CD8-positive, alpha-beta memory T cell (primary cell): ENCODE results near the gene PMPCB. TPM values are rescaled to one million over a fixed set of nuclear protein-coding genes. Genes with fewer than 3 reads are reported as not detected.
A peak's percentile ranks its signal among the peaks of the same experiment; 100 is the strongest.

Experiments
- CTCF ChIA-PET: fragments of 350-600 bp; sonication (Branson Sonifier 250); formaldehyde crosslinking; loops from one replicate; lab custom pipeline; 2021; ENCODE audit warnings: antibody characterized with exemption; lab: Charles Lee
- POLR2A ChIA-PET: fragments of 350-600 bp; sonication (Branson Sonifier 250); formaldehyde crosslinking; loops from one replicate; lab custom pipeline; 2021; ENCODE audit warnings: antibody characterized with exemption; lab: Charles Lee
- DNase-seq, 5 donors: peaks; one replicate each; pipeline versions ENCODE4 v3.0.0 to v3.0.0-alpha.2; 2020 to 2022; ENCODE audit warnings: mixed read lengths in 1 of 5
- H3K27ac ChIP-seq: one replicate; pipeline ENCODE4 v1.7.0; 2013; ENCODE audit warnings: low read depth, mild to moderate bottlenecking, low read length, moderate library complexity
- H3K27me3 ChIP-seq: 2 replicates; pipeline ENCODE4 v1.7.0; 2013; ENCODE audit warnings: low read length, mild to moderate bottlenecking; ENCODE audit not compliant: insufficient read depth, poor library complexity, severe bottlenecking
- H3K36me3 ChIP-seq: 2 replicates; pipeline ENCODE4 v1.7.0; 2013; ENCODE audit warnings: mild to moderate bottlenecking, low read length, moderate library complexity; ENCODE audit not compliant: insufficient read depth
- H3K4me1 ChIP-seq: 2 replicates; pipeline ENCODE4 v1.7.0; 2013; ENCODE audit warnings: mild to moderate bottlenecking, low read length, moderate library complexity; ENCODE audit not compliant: insufficient read depth
- H3K4me3 ChIP-seq: 2 replicates; pipeline ENCODE4 v1.7.0; 2013; ENCODE audit warnings: mild to moderate bottlenecking, low read length
- H3K9me3 ChIP-seq: 2 replicates; pipeline ENCODE4 v1.7.0; 2013; ENCODE audit warnings: mild to moderate bottlenecking, low read length
- H3K27ac Mint-ChIP-seq, 8 donors: one replicate each; pipeline ENCODE4 v1.8.0; 2020 to 2021; ENCODE audit warnings: mixed read lengths in 8 of 8, mild to moderate bottlenecking in 6 of 8, inconsistent platforms in 3 of 8, moderate library complexity in 3 of 8
- H3K27me3 Mint-ChIP-seq, 2 donors: one replicate each; pipeline ENCODE4 v1.8.0; 2020 to 2021; ENCODE audit warnings: mixed read lengths in 2 of 2, mild to moderate bottlenecking in 1 of 2, moderate library complexity in 1 of 2
- H3K36me3 Mint-ChIP-seq, 3 donors: one replicate each; pipeline ENCODE4 v1.8.0; 2020 to 2021; ENCODE audit warnings: mixed read lengths in 3 of 3, inconsistent platforms in 1 of 3, mild to moderate bottlenecking in 1 of 3
- H3K4me1 Mint-ChIP-seq, 3 donors: one replicate each; pipeline ENCODE4 v1.8.0; 2020 to 2021; ENCODE audit warnings: mixed read lengths in 3 of 3, inconsistent platforms in 1 of 3, mild to moderate bottlenecking in 1 of 3
- H3K4me3 Mint-ChIP-seq, 7 donors: one replicate each; pipeline ENCODE4 v1.8.0; 2020 to 2021; ENCODE audit warnings: mixed read lengths in 7 of 7, mild to moderate bottlenecking in 6 of 7, moderate library complexity in 4 of 7, inconsistent platforms in 2 of 7
- H3K9me3 Mint-ChIP-seq, 5 donors: one replicate each; pipeline ENCODE4 v1.8.0; 2020 to 2022; ENCODE audit warnings: mixed read lengths in 5 of 5, mild to moderate bottlenecking in 3 of 5, moderate library complexity in 2 of 5, inconsistent platforms in 1 of 5
- polyA plus RNA-seq: library from polyadenylated mRNA; unstranded; fragments of 300-500 nt; fragmentation: Illumina TruSeq; gene quantifications from one replicate; pipeline ENCODE4 v1.2.3, GENCODE V29; 2021
- total RNA-seq, 2 experiments: library from RNA; stranded (reverse); gene quantifications; one replicate each; pipeline ENCODE4 v1.2.3, GENCODE V29; 2021

PMPCB gene
- total and polyA plus RNA-seq, 3 experiments from 2014 or later = 63.4 to 82.5 (median 81.9) TPM

DNA sequence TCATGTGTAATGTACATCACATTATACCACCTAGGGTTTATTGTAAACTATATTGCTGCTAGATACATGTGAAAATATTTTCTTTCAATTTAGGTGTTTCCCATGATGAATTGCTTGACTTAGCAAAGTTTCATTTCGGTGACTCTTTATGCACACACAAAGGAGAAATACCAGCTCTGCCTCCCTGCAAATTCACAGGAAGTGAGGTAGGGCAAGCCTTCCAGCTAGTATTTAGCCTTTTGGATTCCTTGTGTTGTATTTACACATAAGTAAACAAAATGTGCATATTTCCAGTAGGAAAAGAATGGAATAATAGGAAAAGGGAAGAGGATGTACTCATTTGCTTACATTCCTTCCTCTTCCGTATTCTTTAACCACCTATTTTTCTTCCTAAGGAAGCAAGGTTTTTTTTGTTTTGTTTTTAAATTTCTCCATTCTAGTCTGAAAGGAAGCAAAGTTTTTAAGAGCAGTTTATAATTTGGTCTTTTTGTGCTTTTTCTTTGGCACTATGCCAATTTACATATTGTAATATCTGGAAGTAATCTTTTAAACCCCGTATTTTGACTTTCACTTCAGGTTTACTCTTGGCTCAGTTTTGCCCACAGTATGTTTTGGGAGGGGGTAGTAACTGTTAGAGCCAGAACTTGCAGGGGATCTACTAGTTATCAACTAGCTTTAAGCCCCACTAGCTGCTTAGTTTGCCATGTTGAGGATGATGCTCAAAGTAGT is 10.4 kb downstream of the PMPCB start:
- Mint-ChIP-seq H3K27me3 (no peaks in the 10 kb centered on the region), H3K36me3 (peaks cover 4 to 87% (median 28%) of the 10 kb centered on the region in 3 donors), H3K27ac (peak overlapping the region in 2 of 8 donors; percentile 35 to 66), H3K4me3 (no peak overlapping the region), H3K4me1 (peaks cover 11 to 23% (median 20%) of the 10 kb centered on the region in 3 donors), H3K9me3 (no peaks in the 10 kb centered on the region)
- ChIA-PET CTCF (interaction anchor here (1.4 kb wide), 1 partner anchor 9 kb away, joined by 3 read pairs; no protein-coding TSS in a partner anchor), POLR2A (no interaction called here)
- Histone ChIP-seq H3K4me3 (no peak overlapping the region), H3K4me1 (no peaks in the 10 kb centered on the region), H3K27me3 (no peaks in the 10 kb centered on the region), H3K27ac (no peak overlapping the region), H3K36me3 (peaks cover 63% of the 10 kb centered on the region), H3K9me3 (no peaks in the 10 kb centered on the region)
- DNase-seq = no peak

DNA sequence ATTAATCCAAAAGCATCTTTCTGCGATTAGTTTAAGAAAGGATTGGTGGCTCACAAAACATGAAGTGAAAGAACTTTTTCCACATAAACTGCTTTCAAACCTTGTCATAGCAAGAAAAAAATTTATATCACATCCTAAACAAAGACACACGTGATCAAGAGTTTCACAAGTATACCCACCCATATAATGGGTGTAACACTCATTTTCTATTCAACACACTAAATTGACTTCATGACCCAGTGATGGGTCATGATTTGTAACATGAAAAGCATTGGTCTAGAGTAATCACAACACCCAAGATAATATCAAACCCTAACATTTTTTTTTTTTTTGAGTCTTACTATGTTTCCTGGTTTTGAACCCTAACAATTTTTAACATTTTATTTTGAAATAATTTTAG is 17.6 kb downstream of the PMPCB start:
- Histone ChIP-seq H3K27me3 (no peaks in the 10 kb centered on the region), H3K4me1 (no peaks in the 10 kb centered on the region), H3K36me3 (peaks cover 67% of the 10 kb centered on the region), H3K9me3 (no peaks in the 10 kb centered on the region), H3K27ac (no peak overlapping the region), H3K4me3 (no peak overlapping the region)
- Mint-ChIP-seq H3K4me1 (peaks cover 0 to 11% (median 4%) of the 10 kb centered on the region in 3 donors), H3K36me3 (peaks cover 0 to 97% (median 23%) of the 10 kb centered on the region in 3 donors), H3K27me3 (no peaks in the 10 kb centered on the region), H3K9me3 (no peaks in the 10 kb centered on the region), H3K27ac (peak overlapping the region in 5 of 8 donors; percentile 1 to 49 (median 36)), H3K4me3 (no peak overlapping the region)
- ChIA-PET POLR2A (no interaction called here), CTCF (no interaction called here)
- no peak for DNase-seq

DNA sequence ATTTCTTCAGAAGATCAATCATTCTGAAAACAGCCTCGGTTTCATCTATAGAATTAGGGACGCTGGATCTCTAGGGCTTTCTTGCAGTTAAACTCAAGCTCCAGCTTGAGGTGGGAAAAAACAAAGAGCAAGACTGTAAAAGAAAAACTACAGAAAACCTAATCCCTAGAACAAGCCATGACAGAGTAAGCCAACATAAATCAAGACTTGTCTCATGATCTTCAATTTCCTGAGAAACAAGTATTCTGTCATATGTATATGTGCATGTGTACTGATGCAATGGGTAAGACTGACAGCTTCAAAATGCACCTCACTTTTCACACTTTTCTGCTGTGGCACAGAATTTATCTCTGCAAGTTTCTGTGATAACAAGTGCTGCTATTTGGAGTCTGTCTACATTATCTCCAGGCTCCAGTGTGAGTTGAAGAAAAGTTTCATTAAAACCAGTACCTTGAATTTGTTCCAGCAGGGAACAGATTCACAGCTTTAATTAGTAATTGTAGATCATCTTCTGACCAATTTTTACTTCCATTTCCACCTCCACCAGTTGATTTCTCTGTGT is 19.2 kb downstream of the PMPCB start:
- H3K27ac ChIP-seq = no peak overlapping the region
- no peaks in the 10 kb centered on the region for H3K9me3 Mint-ChIP-seq
- peak overlapping the region in 4 of 8 donors; percentile 11 to 71 (median 28) for H3K27ac Mint-ChIP-seq
- no peaks in the 10 kb centered on the region for H3K27me3 Mint-ChIP-seq
- H3K4me3 ChIP-seq = no peak overlapping the region
- peaks cover 0 to 96% (median 21%) of the 10 kb centered on the region in 3 donors for H3K36me3 Mint-ChIP-seq
- H3K27me3 ChIP-seq = no peaks in the 10 kb centered on the region
- peaks cover 59% of the 10 kb centered on the region for H3K36me3 ChIP-seq
- H3K4me1 ChIP-seq = no peaks in the 10 kb centered on the region
- no peak for DNase-seq
- peaks cover 0 to 11% (median 4%) of the 10 kb centered on the region in 3 donors for H3K4me1 Mint-ChIP-seq
- H3K9me3 ChIP-seq = no peaks in the 10 kb centered on the region
- ChIA-PET POLR2A (interaction anchor here (0.8 kb wide), 1 partner anchor 28 kb away, joined by 3 read pairs; the partner anchor contains the start of gene DNAJC2), CTCF (interaction anchor here (0.8 to 1.6 kb wide), 5 partner anchors 10 to 19 kb away, joined by 3 to 4 read pairs (median 3); no protein-coding TSS in a partner anchor)
- no peak overlapping the region for H3K4me3 Mint-ChIP-seq

DNA sequence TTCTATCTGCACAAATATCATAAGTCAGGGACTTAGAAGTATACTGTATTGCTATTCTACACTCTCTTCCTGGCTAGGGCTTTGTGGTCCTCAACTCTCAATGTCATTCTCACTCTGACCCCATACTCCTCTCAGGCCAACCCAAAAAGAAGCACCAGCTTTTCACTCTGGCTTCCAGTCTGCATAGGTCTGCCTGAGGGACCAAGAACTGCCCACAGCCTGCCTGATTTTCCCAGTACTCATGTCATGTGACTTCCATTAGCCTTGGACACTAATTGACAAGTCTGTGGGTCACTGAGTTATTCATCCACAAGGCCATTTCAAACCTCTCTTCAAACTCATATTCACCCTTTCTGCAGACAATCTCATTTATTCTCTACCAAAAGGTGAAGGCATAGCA is 19.8 kb downstream of the PMPCB start:
- H3K36me3 Mint-ChIP-seq = peaks cover 0 to 95% (median 20%) of the 10 kb centered on the region in 3 donors
- DNase-seq = no peak
- H3K27me3 Mint-ChIP-seq = no peaks in the 10 kb centered on the region
- Histone ChIP-seq H3K4me3 (no peak overlapping the region), H3K36me3 (peaks cover 53% of the 10 kb centered on the region), H3K27ac (no peak overlapping the region), H3K9me3 (no peaks in the 10 kb centered on the region), H3K4me1 (no peaks in the 10 kb centered on the region), H3K27me3 (no peaks in the 10 kb centered on the region)
- peaks cover 0 to 11% (median 4%) of the 10 kb centered on the region in 3 donors for H3K4me1 Mint-ChIP-seq
- H3K4me3 Mint-ChIP-seq = no peak overlapping the region
- H3K27ac Mint-ChIP-seq = peak overlapping the region in 5 of 8 donors; percentile 2 to 91 (median 34)
- CTCF ChIA-PET = interaction anchor here (1.0 to 1.6 kb wide), 4 partner anchors 10 to 19 kb away, joined by 3 to 4 read pairs (median 3); no protein-coding TSS in a partner anchor
- no peaks in the 10 kb centered on the region for H3K9me3 Mint-ChIP-seq
- POLR2A ChIA-PET = interaction anchor here (0.8 kb wide), 1 partner anchor 27 kb away, joined by 3 read pairs; the partner anchor contains the start of gene DNAJC2

DNA sequence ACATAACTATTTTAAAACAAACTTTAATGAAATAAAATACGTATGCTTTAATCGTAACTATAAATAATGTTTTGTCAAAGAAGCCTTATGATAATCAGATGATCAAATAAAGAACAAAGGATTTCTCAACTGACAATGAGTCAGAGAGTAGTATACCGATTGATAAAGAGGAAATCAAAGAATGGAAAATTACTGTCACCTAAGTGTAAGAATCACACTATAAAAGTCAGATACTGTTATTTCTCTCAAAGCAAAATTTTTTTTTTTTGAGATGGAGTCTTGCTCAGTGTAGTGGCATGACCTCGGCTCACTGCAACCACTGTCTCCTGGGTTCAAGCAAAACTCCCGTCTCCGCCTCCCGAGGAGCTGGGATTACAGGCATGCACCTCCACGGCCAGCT is 28.5 kb downstream of the PMPCB start:
- CTCF ChIA-PET = no interaction called here
- H3K27ac Mint-ChIP-seq = no peak overlapping the region
- POLR2A ChIA-PET = no interaction called here

DNA sequence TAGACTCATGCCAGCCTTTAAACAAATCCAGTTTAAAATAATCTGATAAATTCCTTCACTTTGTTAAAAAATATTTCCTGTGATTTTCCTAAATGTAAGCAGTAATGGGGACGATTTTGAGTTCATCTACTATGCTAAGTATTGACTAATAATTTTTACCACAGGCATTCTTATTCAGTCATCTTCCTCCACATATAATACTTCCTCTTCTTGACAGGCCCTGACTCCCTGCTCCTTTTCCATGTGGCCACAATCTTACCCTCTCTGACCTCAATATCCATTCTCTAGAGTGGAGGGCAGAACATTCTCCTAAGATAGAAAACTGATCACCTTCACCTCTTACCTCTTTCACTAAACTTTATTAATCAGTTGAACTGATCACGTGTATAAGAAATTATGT is 39.5 kb downstream of the PMPCB start:
- ChIA-PET POLR2A (no interaction called here), CTCF (no interaction called here)
- peak overlapping the region in 1 of 8 donors; percentile 26 for H3K27ac Mint-ChIP-seq
- H3K36me3 Mint-ChIP-seq = peaks cover 6 to 76% (median 14%) of the 10 kb centered on the region in 3 donors
- H3K9me3 Mint-ChIP-seq = no peaks in the 10 kb centered on the region
- no peaks in the 10 kb centered on the region for H3K27me3 Mint-ChIP-seq
- H3K27me3 ChIP-seq = no peaks in the 10 kb centered on the region
- H3K27ac ChIP-seq = no peak overlapping the region
- no peak for DNase-seq
- no peak overlapping the region for H3K4me3 Mint-ChIP-seq
- H3K9me3 ChIP-seq = no peaks in the 10 kb centered on the region
- H3K4me3 ChIP-seq = no peak overlapping the region
- H3K36me3 ChIP-seq = peaks cover 30% of the 10 kb centered on the region
- H3K4me1 ChIP-seq = peaks cover 8% of the 10 kb centered on the region
- H3K4me1 Mint-ChIP-seq = peaks cover 23 to 37% (median 30%) of the 10 kb centered on the region in 3 donors

More for the DNA sequence above, 28.5 kb downstream of the PMPCB start:
- H3K4me1 ChIP-seq = no peaks in the 10 kb centered on the region
- Mint-ChIP-seq H3K4me1 (peaks cover 0 to 4% (median 2%) of the 10 kb centered on the region in 3 donors), H3K27me3 (no peaks in the 10 kb centered on the region), H3K36me3 (peaks cover 0 to 66% (median 10%) of the 10 kb centered on the region in 3 donors), H3K9me3 (no peaks in the 10 kb centered on the region), H3K4me3 (no peak overlapping the region)
- H3K27ac ChIP-seq = no peak overlapping the region
- no peak overlapping the region for H3K4me3 ChIP-seq
- peaks cover 29% of the 10 kb centered on the region for H3K36me3 ChIP-seq
- H3K9me3 ChIP-seq = no peaks in the 10 kb centered on the region
- no peaks in the 10 kb centered on the region for H3K27me3 ChIP-seq
- no peak for DNase-seq

DNA sequence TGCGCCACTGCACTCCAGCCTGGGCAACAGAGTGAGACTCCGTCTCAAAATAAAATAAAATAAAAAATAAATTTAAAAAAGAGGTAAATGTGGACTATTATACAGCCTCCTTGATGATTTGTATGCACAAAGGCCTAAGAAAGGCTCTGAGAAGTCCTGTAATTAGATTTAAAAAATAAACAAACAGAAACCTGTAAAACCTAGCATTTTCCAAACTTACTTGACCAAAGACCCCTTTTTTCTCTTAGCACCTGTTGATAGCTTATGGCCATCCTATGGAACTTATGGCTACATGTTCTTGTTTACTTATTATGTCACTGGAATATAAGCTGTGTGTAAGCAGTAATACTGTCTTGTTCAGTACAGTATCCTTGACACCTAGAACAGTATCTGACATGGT is 41.6 kb downstream of the PMPCB start:
- Histone ChIP-seq H3K36me3 (peaks cover 32% of the 10 kb centered on the region), H3K4me1 (peaks cover 19% of the 10 kb centered on the region), H3K9me3 (no peaks in the 10 kb centered on the region), H3K27me3 (no peaks in the 10 kb centered on the region), H3K27ac (no peak overlapping the region), H3K4me3 (no peak overlapping the region)
- DNase-seq = no peak
- no peaks in the 10 kb centered on the region for H3K9me3 Mint-ChIP-seq
- H3K27me3 Mint-ChIP-seq = no peaks in the 10 kb centered on the region
- H3K4me1 Mint-ChIP-seq = peaks cover 32 to 41% (median 36%) of the 10 kb centered on the region in 3 donors
- peaks cover 6 to 65% (median 14%) of the 10 kb centered on the region in 3 donors for H3K36me3 Mint-ChIP-seq
- ChIA-PET POLR2A (no interaction called here), CTCF (no interaction called here)
- H3K4me3 Mint-ChIP-seq = peak overlapping the region in 1 of 7 donors; percentile 2
- peak overlapping the region in 4 of 8 donors; percentile 7 to 66 (median 42) for H3K27ac Mint-ChIP-seq

DNA sequence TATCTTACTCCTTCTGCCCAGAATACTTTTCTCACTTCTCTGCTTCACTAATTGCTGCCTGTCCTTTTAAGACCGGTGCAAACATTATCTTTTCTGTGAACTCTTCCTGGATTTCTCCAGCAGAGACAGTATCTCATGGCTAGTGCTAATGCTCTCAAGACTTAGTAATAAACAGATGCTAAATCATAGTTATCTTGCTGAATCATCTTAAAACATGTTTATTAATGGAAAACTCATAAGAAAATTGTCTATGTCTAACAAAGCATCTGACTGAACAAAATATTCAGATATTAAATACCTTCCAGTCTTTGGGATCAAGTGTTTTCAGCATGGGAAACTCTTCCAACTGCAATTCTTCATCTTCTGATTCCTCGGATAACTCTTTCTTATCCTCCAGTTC is 44.2 kb downstream of the PMPCB start:
- H3K4me3 Mint-ChIP-seq = peak overlapping the region in 2 of 7 donors; percentile 19 to 81
- peak overlapping the region in 5 of 8 donors; percentile 9 to 43 (median 16) for H3K27ac Mint-ChIP-seq
- POLR2A ChIA-PET = no interaction called here
- Histone ChIP-seq H3K36me3 (peaks cover 32% of the 10 kb centered on the region), H3K4me3 (no peak overlapping the region), H3K27ac (no peak overlapping the region), H3K9me3 (no peaks in the 10 kb centered on the region), H3K27me3 (no peaks in the 10 kb centered on the region), H3K4me1 (peaks cover 25% of the 10 kb centered on the region)
- DNase-seq = no peak
- H3K36me3 Mint-ChIP-seq = peaks cover 6 to 60% (median 14%) of the 10 kb centered on the region in 3 donors
- no peaks in the 10 kb centered on the region for H3K9me3 Mint-ChIP-seq
- CTCF ChIA-PET = no interaction called here
- peaks cover 47 to 62% (median 57%) of the 10 kb centered on the region in 3 donors for H3K4me1 Mint-ChIP-seq
- no peaks in the 10 kb centered on the region for H3K27me3 Mint-ChIP-seq
